HepG2 (cell line): ENCODE results near the gene TRIM8. TPM values are rescaled to one million over a fixed set of nuclear protein-coding genes. Genes with fewer than 3 reads are reported as not detected.
A peak's percentile ranks its signal among the peaks of the same experiment; 100 is the strongest.

Experiments
- ATAC-seq: fragments of 200-7000 bp; cut with Tn5 transposase; 3 replicates; pipeline ENCODE4 v1.9.1; 2020; ENCODE audit warnings: mild to moderate bottlenecking, moderate library complexity
- BruUV-seq: library from RNA; stranded (reverse); fragments of 400-500 nt; replicated peaks from 2 replicates; lab custom pipeline; 2021; lab: Mats Ljungman, UMichigan
- CTCF ChIA-PET: fragments of 300-600 bp; formaldehyde crosslinking; extraction: SDS; loops from one replicate; lab custom pipeline; 2021; ENCODE audit warnings: low total read pairs, inconsistent platforms, low intra/inter-chr PET ratio; lab: Yijun Ruan, JAX
- POLR2A ChIA-PET: fragments of 350-600 bp; sonication (Branson Sonifier 250); formaldehyde crosslinking; loops from one replicate; lab custom pipeline; 2020; ENCODE audit warnings: antibody characterized with exemption, inconsistent platforms; lab: Yijun Ruan, JAX
- DNase-seq: peaks from one replicate; pipeline ENCODE4 v3.0.0-alpha.2; 2015; ENCODE audit warnings: low spot score
- FAIRE-seq: peaks from 3 replicates; lab custom pipeline; 2011; peaks lifted over from hg19 to GRCh38; lab: Jason Lieb, UNC
- H2AFZ ChIP-seq: one replicate; pipeline ENCODE4 v1.6.1; 2011; ENCODE audit warnings: low read length, inconsistent platforms
- H3K27ac ChIP-seq: fragments of 300-600 bp; 3 replicates; pipeline ENCODE4 v1.8.0; 2011; ENCODE audit warnings: mixed run types, mild to moderate bottlenecking, mixed read lengths, low read length, inconsistent platforms; ENCODE audit not compliant: insufficient read depth; ENCODE audit errors: extremely low read length
- H3K27me3 ChIP-seq, 2 experiments: fragments of 200-600 bp in 1 of 2; 2 replicates in 1 of 2; 3 replicates in 1 of 2; pipeline versions ENCODE4 v1.6.0 to v1.8.0; 2011; ENCODE audit warnings: low read length in 2 of 2, mild to moderate bottlenecking in 2 of 2, moderate library complexity in 2 of 2, inconsistent platforms in 1 of 2; ENCODE audit not compliant: insufficient read depth in 2 of 2, control insufficient read depth in 1 of 2
- H3K36me3 ChIP-seq, 2 experiments: fragments of 200-600 bp in 1 of 2; replicated peaks in 1 of 2; 2 replicates in 1 of 2; 3 replicates in 1 of 2; pipeline versions ENCODE4 v1.5.1 to v1.8.0; 2011; ENCODE audit warnings: low read length in 2 of 2, inconsistent platforms in 1 of 2; ENCODE audit not compliant: insufficient read depth in 2 of 2, control insufficient read depth in 1 of 2
- H3K4me1 ChIP-seq: 2 replicates; pipeline ENCODE4 v1.5.1; 2012; ENCODE audit warnings: low read length, inconsistent platforms; ENCODE audit not compliant: insufficient read depth
- H3K4me2 ChIP-seq: 2 replicates; pipeline ENCODE4 v1.6.0; 2011; ENCODE audit warnings: low read depth, low read length, inconsistent platforms
- H3K4me3 ChIP-seq, 3 experiments: fragments of 200-600 bp in 1 of 3; sonication (generic), shearing (Covaris generic) in 1 of 3; replicated peaks in 1 of 3; 2 replicates each; pipeline ENCODE4 v1.5.1; 2011 to 2016; ENCODE audit warnings: low read length in 3 of 3, inconsistent platforms in 2 of 3, low read depth in 2 of 3, mild to moderate bottlenecking in 2 of 3, control low read depth in 1 of 3, mixed read lengths in 1 of 3; ENCODE audit not compliant: insufficient read depth in 1 of 3
- H3K79me2 ChIP-seq: one replicate; pipeline ENCODE4 v1.6.1; 2011; ENCODE audit warnings: low read length, inconsistent platforms; ENCODE audit not compliant: insufficient read depth
- H3K9ac ChIP-seq: 2 replicates; pipeline ENCODE4 v1.6.0; 2011; ENCODE audit warnings: mild to moderate bottlenecking, low read depth, low read length, inconsistent platforms; ENCODE audit not compliant: insufficient read depth
- H3K9me3 ChIP-seq: 2 replicates; pipeline ENCODE4 v1.5.1; 2012; ENCODE audit warnings: mild to moderate bottlenecking, low read length
- H4K20me1 ChIP-seq: 2 replicates; pipeline ENCODE4 v1.6.0; 2011; ENCODE audit warnings: inconsistent platforms, mild to moderate bottlenecking, low read length, moderate library complexity; ENCODE audit not compliant: insufficient read depth
- BCLAF1 ChIP-seq: fragments of 450-650 bp; IDR thresholded peaks from 2 replicates; pipeline ENCODE4 v1.6.1; 2017; ENCODE audit warnings: mild to moderate bottlenecking
- BRCA1 ChIP-seq: sonication (generic); formaldehyde crosslinking; IDR thresholded peaks from 2 replicates; pipeline ENCODE4 v1.4.0; 2020; ENCODE audit warnings: missing genetic modification reagents
- CCAR2 ChIP-seq: fragments of 200-400 bp; formaldehyde crosslinking; optimal IDR thresholded peaks from 2 replicates; pipeline ENCODE3; 2018; ENCODE audit warnings: low read depth, mild to moderate bottlenecking, low read length, moderate library complexity
- ELF4 ChIP-seq: sonication (generic); formaldehyde crosslinking; IDR thresholded peaks from 2 replicates; pipeline ENCODE4 v1.5.0; 2020; ENCODE audit warnings: missing genetic modification reagents, mild to moderate bottlenecking, moderate library complexity, borderline replicate concordance
- GATA4 ChIP-seq: sonication (generic); IDR thresholded peaks from 2 replicates; pipeline ENCODE4 v1.6.1; 2016; ENCODE audit warnings: antibody characterized with exemption, low read depth, borderline replicate concordance
- ISX ChIP-seq: sonication (generic); formaldehyde crosslinking; conservative IDR thresholded peaks from 2 replicates; pipeline ENCODE4 v1.5.0; 2020; ENCODE audit warnings: missing genetic modification reagents
- KLF11 ChIP-seq: IDR thresholded peaks from 2 replicates; pipeline ENCODE4 v1.6.1; 2016; ENCODE audit warnings: missing compliant biosample characterization
- KMT2B ChIP-seq: IDR thresholded peaks from 2 replicates; pipeline ENCODE4 v1.6.1; 2016; ENCODE audit warnings: missing genetic modification reagents, missing compliant biosample characterization
- MED8 ChIP-seq: sonication (generic); formaldehyde crosslinking; IDR thresholded peaks from 2 replicates; pipeline ENCODE4 v1.8.1; 2023; ENCODE audit warnings: mild to moderate bottlenecking, missing genetic modification reagents; ENCODE audit not compliant: insufficient replicate concordance
- MXD4 ChIP-seq: IDR thresholded peaks from 2 replicates; pipeline ENCODE4 v1.6.1; 2016; ENCODE audit warnings: mild to moderate bottlenecking, missing biosample characterization, missing genetic modification reagents
- MYNN ChIP-seq: sonication (generic); formaldehyde crosslinking; IDR thresholded peaks from 2 replicates; pipeline ENCODE4 v1.4.0; 2020; ENCODE audit warnings: mild to moderate bottlenecking, low read depth, missing genetic modification reagents
- MZF1 ChIP-seq: sonication (generic); formaldehyde crosslinking; IDR thresholded peaks from 2 replicates; pipeline ENCODE4 v1.8.1; 2023; ENCODE audit warnings: mild to moderate bottlenecking, missing genetic modification reagents, borderline replicate concordance
- NFE2L2 ChIP-seq: fragments of 150-350 bp; IDR thresholded peaks from 2 replicates; pipeline ENCODE4 v1.6.1; 2014; ENCODE audit warnings: low read length
- REXO4 ChIP-seq: sonication (generic); formaldehyde crosslinking; IDR thresholded peaks from 2 replicates; pipeline ENCODE4 v1.8.0; 2022; ENCODE audit warnings: missing genetic modification reagents, mild to moderate bottlenecking, borderline replicate concordance
- SYNCRIP ChIP-seq: fragments of 200-400 bp; formaldehyde crosslinking; IDR thresholded peaks from 2 replicates; pipeline ENCODE4 v1.6.1; 2018; ENCODE audit warnings: mild to moderate bottlenecking, low read depth, low read length; ENCODE audit not compliant: insufficient read depth
- TARDBP ChIP-seq: sonication (generic); formaldehyde crosslinking; IDR thresholded peaks from 2 replicates; pipeline ENCODE4 v1.8.0; 2022; ENCODE audit warnings: mild to moderate bottlenecking, missing genetic modification reagents
- ZEB1 ChIP-seq: IDR thresholded peaks from 2 replicates; pipeline ENCODE4 v1.6.1; 2012; ENCODE audit warnings: mild to moderate bottlenecking, low read depth, inconsistent platforms; ENCODE audit not compliant: insufficient replicate concordance
- ZIK1 ChIP-seq: sonication (generic); formaldehyde crosslinking; IDR thresholded peaks from 2 replicates; pipeline ENCODE4 v1.5.0; 2020; ENCODE audit warnings: mild to moderate bottlenecking, low read depth, missing genetic modification reagents, borderline replicate concordance
- ZNF136 ChIP-seq: sonication (generic); formaldehyde crosslinking; IDR thresholded peaks from 2 replicates; pipeline ENCODE4 v1.8.1; 2022; ENCODE audit warnings: low read depth, mild to moderate bottlenecking, moderate library complexity, missing genetic modification reagents
- ZNF550 ChIP-seq: sonication (generic); formaldehyde crosslinking; IDR thresholded peaks from 2 replicates; pipeline ENCODE4 v1.4.0; 2020; ENCODE audit warnings: mild to moderate bottlenecking, missing genetic modification reagents, borderline replicate concordance
- ZNF616 ChIP-seq: sonication (generic); formaldehyde crosslinking; IDR thresholded peaks from 2 replicates; pipeline ENCODE4 v1.5.0; 2020; ENCODE audit warnings: low read depth, mild to moderate bottlenecking, missing genetic modification reagents
- ZNF672 ChIP-seq: sonication (generic); formaldehyde crosslinking; IDR thresholded peaks from 2 replicates; pipeline ENCODE4 v1.8.1; 2022; ENCODE audit warnings: missing genetic modification reagents
- ZNF737 ChIP-seq: sonication (generic); formaldehyde crosslinking; IDR thresholded peaks from 2 replicates; pipeline ENCODE4 v1.5.0; 2020; ENCODE audit warnings: missing genetic modification reagents, mild to moderate bottlenecking, borderline replicate concordance
- ZNF747 ChIP-seq: sonication (generic); formaldehyde crosslinking; IDR thresholded peaks from 2 replicates; pipeline ENCODE4 v1.8.1; 2023; ENCODE audit warnings: missing genetic modification reagents, mild to moderate bottlenecking, borderline replicate concordance
- ZNF773 ChIP-seq: sonication (generic); formaldehyde crosslinking; IDR thresholded peaks from 2 replicates; pipeline ENCODE4 v1.4.0; 2020; ENCODE audit warnings: missing genetic modification reagents, borderline replicate concordance
- WGBS: methylation state at CpG from one replicate; pipeline ENCODE4 v1.1.6; 2017; ENCODE audit warnings: low lambda C conversion rate; 5-methylcytosine and 5-hydroxymethylcytosine counted together
- in situ Hi-C: cut with HindIII; loops from 2 replicates; pipeline ENCODE4 v1.10.0; 2017; ENCODE audit warnings: low pct_unique_long_range_greater_than_20kb; ENCODE audit not compliant: extremely low pct_ligation_motif_present
- intact Hi-C: fragments of 100-400 bp; cut with micrococcal nuclease; formaldehyde crosslinking; loops from one replicate; pipeline ENCODE4 v1.10.0; 2022; ENCODE audit not compliant: unreplicated experiment
- polyA plus RNA-seq, 8 experiments: library from polyadenylated mRNA; depleted of rRNA in 3 of 8; stranded (reverse) in 7 of 8; unstranded in 1 of 8; fragments of >200 nt; fragmentation: Illumina TruSeq in 4 of 8; extraction: Trizol in 4 of 8; gene quantifications; 2 replicates each; pipeline versions ENCODE4 v1.2.1 to v1.2.3, GENCODE V29; 2011 to 2016; ENCODE audit warnings: low read depth in 4 of 8, missing spikeins in 1 of 8, mixed read lengths in 1 of 8; ENCODE audit not compliant: insufficient read depth in 1 of 8
- total RNA-seq, 5 experiments: library from RNA; depleted of rRNA; stranded (reverse); fragments of >200 nt; fragmentation: Illumina TruSeq; extraction: Trizol; gene quantifications; 2 replicates each; pipeline ENCODE4 v1.2.3, GENCODE V29; 2016; ENCODE audit warnings: low read depth in 1 of 5

The TRIM8 gene
- total and polyA plus RNA-seq, 2 of the 13 experiments (the other 11 are each of a cell fraction or from before 2014, with no cell fraction given) = 38.9 to 66.5 TPM

DNA sequence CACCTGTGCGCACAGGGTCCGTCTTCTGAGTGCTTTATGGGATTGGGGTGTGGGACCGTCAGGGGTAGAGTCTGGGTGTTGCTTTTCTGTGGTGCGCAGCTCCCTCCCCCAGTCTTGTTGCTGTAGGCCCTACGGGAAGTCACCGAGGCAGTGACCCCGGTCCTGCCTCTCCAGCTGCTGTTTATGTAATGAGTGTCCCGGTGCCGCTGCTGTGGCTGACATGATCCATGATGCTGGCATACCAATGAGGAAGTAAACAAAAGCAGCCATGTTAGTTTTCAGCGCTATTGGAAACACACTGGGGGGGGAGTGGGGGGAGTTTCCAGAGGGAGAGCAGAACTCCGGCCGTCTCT, 1.1 kb downstream of the TRIM8 start:
- POLR2A ChIA-PET = interaction anchor here (0.7 to 4.1 kb wide), 17 partner anchors 10 to 492 kb away, joined by 3 to 86 read pairs (median 8); partner anchors contain the start of genes ACTR1A, ARL3, C10orf95 and SFXN2
- Histone ChIP-seq H2AFZ (no peak overlapping the region), H3K27ac (peak overlapping the region; percentile 95), H3K27me3 (no peaks in the 10 kb centered on the region; a peak in 1 of 5 replicates), H3K9me3 (no peaks in the 10 kb centered on the region), H3K4me3 (peak overlapping the region; percentile 69 to 85 (median 82)), H3K36me3 (peaks cover 14 to 24% of the 10 kb centered on the region in 2 experiments; a peak in 4 of 5 replicates), H4K20me1 (peaks cover 48% of the 10 kb centered on the region), H3K4me1 (peaks cover 41% of the 10 kb centered on the region), H3K4me2 (peak overlapping the region; percentile 90), H3K9ac (peak overlapping the region; percentile 90), H3K79me2 (peaks cover 61% of the 10 kb centered on the region)
- BruUV-seq = no TSS peak
- peak; percentile 79 for DNase-seq
- WGBS = 0% methylated on average over 11 of the region's 12 CpGs
- in situ Hi-C loops = no loop called here
- CTCF ChIA-PET = interaction anchor here (1.5 to 2.1 kb wide), 4 partner anchors 30 to 142 kb away, joined by 5 to 7 read pairs (median 5); partner anchors contain the start of gene SUFU
- FAIRE-seq = peak; percentile 46
- ATAC-seq = peak; percentile 12
- intact Hi-C loops = loop anchor here (5.0 kb wide), 1 partner anchor 143 kb away; the partner anchor contains the start of genes ACTR1A and SUFU
- TF ChIP-seq TARDBP = no peak
- no peak for TF ChIP-seq REXO4 (CRISPR knock-in tag)
- TF ChIP-seq MYNN (CRISPR knock-in tag) = no peak; the same call in 1 of the 2 replicates
- TF ChIP-seq GATA4 = no peak
- TF ChIP-seq BCLAF1 = no peak
- no peak for TF ChIP-seq ZNF672 (CRISPR knock-in tag)
- TF ChIP-seq KLF11 (CRISPR knock-in tag) = no peak
- no peak; the same call in 1 of the 2 replicates for TF ChIP-seq BRCA1 (CRISPR knock-in tag)
- no peak for TF ChIP-seq KMT2B (CRISPR knock-in tag)
- no peak for TF ChIP-seq ZIK1 (CRISPR knock-in tag)
- TF ChIP-seq MXD4 (CRISPR knock-in tag) = no peak
- no peak for TF ChIP-seq NFE2L2
- TF ChIP-seq ZNF616 (CRISPR knock-in tag) = no peak
- no peak for TF ChIP-seq ZNF550
- TF ChIP-seq ZNF737 (CRISPR knock-in tag) = no peak
- TF ChIP-seq ISX (CRISPR knock-in tag) = no peak
- TF ChIP-seq CCAR2 = no peak
- TF ChIP-seq ZNF136 (CRISPR knock-in tag) = no peak
- TF ChIP-seq MED8 = no peak
- no peak for TF ChIP-seq ZNF747 (CRISPR knock-in tag)
- no peak for TF ChIP-seq ZEB1
- TF ChIP-seq SYNCRIP = no peak
- no peak for TF ChIP-seq ZNF773 (CRISPR knock-in tag)
- 0 out of 2 replicates have a peak, but pooled peaks have one; percentile 53 for TF ChIP-seq MZF1 (CRISPR knock-in tag)
- no peak for TF ChIP-seq ELF4
